ENCODE results near the gene ZNF335.

Gene ZNF335, protein sequence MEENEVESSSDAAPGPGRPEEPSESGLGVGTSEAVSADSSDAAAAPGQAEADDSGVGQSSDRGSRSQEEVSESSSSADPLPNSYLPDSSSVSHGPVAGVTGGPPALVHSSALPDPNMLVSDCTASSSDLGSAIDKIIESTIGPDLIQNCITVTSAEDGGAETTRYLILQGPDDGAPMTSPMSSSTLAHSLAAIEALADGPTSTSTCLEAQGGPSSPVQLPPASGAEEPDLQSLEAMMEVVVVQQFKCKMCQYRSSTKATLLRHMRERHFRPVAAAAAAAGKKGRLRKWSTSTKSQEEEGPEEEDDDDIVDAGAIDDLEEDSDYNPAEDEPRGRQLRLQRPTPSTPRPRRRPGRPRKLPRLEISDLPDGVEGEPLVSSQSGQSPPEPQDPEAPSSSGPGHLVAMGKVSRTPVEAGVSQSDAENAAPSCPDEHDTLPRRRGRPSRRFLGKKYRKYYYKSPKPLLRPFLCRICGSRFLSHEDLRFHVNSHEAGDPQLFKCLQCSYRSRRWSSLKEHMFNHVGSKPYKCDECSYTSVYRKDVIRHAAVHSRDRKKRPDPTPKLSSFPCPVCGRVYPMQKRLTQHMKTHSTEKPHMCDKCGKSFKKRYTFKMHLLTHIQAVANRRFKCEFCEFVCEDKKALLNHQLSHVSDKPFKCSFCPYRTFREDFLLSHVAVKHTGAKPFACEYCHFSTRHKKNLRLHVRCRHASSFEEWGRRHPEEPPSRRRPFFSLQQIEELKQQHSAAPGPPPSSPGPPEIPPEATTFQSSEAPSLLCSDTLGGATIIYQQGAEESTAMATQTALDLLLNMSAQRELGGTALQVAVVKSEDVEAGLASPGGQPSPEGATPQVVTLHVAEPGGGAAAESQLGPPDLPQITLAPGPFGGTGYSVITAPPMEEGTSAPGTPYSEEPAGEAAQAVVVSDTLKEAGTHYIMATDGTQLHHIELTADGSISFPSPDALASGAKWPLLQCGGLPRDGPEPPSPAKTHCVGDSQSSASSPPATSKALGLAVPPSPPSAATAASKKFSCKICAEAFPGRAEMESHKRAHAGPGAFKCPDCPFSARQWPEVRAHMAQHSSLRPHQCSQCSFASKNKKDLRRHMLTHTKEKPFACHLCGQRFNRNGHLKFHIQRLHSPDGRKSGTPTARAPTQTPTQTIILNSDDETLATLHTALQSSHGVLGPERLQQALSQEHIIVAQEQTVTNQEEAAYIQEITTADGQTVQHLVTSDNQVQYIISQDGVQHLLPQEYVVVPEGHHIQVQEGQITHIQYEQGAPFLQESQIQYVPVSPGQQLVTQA (N-terminal part only)

DNA sequence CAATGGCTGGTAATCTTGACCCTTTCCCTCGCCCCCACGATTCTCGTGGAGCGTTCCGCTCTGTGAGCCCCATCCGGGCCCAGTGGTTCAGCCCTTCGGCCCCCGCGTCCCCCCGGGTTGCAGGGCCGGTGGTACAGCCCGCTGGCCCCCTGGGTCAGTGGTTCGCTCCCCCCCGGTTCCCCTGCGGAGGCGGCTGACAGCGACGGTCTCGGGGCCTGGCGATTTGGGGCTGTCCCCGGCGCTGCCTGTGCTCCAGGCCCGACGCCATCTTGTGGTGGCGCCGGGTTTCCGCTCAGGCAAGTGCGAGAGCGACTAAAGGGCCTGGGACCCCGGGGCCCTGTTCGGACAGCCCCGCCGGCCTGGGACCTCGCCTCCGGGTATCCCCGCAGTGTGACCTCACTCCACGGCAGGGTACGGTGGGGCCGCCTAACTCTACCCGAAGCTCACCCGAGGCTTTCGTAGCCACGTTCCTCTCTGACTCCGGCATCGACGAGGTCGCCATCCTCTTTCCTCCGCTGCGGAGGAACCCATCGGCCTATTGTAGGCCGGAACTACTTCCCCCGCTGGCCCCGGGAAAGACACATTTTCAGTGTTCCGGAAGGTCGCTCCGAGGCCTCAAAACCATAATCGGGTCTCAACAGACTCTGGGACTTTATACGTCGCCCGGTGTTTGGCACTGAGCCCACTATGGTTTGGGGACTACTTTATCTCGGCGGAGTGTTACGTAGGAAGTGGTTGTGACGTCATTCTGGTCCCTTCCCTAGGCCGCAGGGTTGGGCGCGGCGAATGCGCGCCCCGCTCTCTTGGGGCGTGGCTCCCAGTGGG lies at the start of gene ZNF335:
ZNF335 (minus strand) TSS at position 529 of the 825 bp plus-strand sequence. CDS start 793 bp downstream, outside the sequence.
- peak; percentile 85 for DNase-seq

DNA sequence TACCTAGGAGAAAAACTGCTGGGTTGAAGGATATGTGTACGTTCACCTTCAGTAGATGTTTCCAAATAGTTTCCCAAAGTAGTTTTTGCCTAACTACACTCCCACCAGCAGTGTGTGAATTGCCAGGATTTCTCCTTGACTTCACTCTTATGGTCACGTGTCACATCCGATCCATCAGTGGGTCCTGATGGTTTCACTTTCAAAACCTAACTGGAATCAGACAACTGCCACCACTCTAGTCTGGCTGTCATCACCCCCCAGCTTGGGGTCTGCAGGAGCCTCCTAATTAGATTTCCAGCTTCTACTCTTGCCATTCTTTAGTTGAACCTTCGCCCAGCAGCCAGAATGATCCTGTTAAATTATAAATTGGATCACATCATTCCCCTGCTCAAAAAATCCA lies 48.6 kb upstream of the ZNF335 start:
- DNase-seq = no peak

DNA sequence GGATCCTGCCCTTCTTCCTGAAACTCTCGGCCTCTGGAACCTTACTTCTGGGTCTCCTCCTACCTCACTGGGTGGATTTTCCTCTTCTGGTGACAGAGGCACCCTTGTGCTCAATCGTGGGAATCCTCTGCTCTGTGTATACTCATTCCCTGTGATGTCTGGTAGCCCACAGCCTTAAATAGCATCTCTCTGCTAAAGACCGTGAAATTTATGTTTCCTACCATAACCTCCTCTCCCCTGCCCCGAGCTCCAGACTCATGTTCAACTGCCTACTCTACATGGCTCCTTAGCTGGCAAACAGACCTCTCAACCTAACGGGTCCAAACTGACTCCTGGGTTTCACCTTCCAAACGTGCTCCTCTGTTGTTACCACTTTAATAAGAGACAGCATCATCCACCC lies 46.6 kb upstream of the ZNF335 start:
- DNase-seq = no peak

DNA sequence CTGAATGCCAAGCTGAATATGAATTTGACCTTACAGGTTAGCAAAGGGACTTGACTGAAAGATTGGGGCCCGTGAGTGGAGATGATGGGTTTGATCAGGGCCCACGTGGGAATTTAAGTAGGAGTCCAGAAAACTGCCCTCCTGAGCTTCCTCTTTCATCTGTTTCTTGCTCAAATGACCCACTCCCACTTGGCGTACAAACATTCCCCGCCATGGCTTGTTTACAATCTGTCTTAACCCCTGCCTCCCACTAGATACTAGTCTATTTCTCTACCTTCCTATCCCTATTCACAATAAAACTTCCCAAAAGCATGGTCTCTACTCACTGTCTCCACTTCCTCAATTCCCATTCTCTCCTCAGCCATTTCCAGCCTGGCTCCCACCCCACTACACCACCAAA lies 46.1 kb upstream of the ZNF335 start:
- DNase-seq = no peak

DNA sequence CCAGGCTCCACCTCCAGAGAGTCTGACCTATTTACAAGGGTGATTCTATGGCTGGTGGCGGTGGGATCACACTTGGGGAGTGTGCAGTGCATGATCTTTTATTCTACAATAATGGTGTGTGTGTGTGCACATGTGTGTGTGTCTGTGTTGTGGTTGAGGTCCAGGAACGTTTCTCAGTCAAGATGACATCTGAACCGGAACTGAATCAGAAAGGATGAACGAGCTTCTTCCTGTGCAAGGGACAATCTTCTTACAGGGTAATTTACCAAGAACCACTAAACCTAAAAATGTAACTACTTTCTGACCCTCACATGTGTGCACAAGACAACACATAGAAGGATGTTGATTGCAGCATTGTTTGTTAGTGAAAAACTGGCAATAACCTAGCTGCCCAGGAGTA lies 45.3 kb upstream of the ZNF335 start:
- DNase-seq = no peak

DNA sequence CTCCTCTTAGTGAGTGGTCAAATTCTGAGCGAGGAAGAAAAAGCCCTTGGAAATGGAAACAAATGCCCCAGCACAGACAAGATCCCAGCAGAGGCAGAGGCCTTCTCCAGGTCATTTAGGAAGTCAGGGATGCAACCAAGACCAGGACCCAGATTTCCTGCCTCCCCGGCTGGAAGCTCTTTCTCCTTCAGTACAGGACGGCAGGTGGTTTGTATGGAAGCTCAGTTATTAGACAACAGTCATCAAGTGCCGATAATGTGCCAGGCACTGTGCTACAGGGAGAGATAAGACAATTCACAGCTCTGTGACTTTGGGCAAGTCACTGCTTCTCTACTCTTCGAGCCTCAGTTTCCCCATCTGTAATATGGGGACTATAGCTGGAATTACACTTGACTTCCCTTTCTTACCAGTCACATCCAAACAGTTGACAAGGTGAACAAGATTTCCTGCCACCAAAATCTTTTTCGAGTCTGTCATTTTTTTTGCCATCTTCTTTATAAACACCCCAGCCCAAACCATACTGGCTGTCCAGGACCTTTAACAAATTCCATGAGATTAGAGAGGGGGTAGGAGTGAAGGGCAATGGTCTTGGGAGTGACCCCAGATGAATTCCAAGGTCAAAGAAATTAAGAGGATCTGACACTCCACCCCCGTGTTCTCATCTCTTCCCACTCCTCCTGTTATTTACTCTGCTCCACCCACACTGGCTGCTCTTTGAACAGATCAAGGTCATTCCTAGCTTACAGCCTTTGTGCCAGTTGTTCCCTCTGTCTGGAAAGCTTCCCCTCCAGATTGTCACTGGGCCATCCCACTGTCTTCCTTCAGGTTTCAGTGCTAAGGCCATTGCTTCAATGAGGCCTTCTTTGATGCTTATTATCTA lies 42.8 kb upstream of the ZNF335 start:
- no peak for DNase-seq

DNA sequence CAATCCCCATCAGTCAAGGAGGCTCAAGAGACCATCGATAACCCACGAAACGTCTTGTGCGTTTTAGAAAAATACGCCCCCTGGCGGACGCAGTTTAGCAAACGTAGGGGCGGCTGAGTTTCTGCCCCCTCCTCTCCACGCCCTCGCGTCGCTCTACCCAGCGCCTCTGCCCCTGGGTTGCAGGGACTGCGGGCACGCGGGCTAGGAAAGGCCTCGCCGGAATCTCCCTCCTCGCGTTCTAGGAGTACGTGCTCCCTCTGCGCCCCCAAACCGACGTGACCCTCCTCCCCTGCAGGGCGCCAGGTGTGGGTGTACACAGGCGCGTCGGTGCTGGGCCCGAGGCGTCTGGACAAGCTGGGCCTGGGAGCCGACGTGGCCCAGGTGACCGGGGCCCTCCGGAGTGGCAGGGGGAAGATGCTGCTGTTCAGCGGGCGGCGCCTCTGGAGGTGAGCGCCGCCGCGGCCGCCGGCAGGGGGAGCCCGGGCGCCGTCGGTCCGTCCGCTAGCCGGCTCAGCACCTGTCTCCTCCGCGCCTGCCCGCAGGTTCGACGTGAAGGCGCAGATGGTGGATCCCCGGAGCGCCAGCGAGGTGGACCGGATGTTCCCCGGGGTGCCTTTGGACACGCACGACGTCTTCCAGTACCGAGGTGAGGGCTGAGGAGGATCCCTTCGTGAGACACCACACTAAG lies 42.0 kb upstream of the ZNF335 start:
- peak; percentile 74 for DNase-seq

DNA sequence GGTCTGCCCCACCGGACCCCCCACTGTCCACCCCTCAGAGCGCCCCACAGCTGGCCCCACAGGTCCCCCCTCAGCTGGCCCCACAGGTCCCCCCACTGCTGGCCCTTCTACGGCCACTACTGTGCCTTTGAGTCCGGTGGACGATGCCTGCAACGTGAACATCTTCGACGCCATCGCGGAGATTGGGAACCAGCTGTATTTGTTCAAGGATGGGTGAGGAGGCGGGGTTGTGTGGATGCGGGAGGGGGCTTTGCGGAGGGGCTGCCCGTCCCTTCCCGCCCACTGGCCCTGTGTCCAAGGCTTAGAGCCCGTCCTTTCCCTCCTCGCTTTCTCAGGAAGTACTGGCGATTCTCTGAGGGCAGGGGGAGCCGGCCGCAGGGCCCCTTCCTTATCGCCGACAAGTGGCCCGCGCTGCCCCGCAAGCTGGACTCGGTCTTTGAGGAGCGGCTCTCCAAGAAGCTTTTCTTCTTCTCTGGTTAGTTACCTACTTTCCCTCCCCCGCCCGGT lies 41.4 kb upstream of the ZNF335 start:
- DNase-seq = no peak

DNA sequence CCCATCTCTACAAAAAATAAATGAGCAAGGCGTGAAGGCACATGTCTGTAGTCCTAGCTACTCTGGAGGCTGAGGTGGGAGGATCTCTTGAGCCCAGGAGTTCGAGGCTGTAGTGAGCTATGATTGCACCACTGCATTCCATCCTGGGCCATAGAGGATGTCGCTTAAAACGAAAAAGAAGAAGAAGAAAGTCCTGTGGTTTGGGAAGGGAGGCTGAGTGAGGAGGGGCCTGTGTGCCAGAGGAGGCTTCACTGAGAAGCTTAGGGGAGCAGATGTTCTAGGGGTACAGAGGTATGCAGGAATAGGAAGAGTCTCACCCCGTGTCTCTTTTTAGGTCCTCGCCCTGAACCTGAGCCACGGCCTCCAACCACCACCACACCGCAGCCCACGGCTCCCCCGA lies 40.9 kb upstream of the ZNF335 start:
- DNase-seq = no peak

DNA sequence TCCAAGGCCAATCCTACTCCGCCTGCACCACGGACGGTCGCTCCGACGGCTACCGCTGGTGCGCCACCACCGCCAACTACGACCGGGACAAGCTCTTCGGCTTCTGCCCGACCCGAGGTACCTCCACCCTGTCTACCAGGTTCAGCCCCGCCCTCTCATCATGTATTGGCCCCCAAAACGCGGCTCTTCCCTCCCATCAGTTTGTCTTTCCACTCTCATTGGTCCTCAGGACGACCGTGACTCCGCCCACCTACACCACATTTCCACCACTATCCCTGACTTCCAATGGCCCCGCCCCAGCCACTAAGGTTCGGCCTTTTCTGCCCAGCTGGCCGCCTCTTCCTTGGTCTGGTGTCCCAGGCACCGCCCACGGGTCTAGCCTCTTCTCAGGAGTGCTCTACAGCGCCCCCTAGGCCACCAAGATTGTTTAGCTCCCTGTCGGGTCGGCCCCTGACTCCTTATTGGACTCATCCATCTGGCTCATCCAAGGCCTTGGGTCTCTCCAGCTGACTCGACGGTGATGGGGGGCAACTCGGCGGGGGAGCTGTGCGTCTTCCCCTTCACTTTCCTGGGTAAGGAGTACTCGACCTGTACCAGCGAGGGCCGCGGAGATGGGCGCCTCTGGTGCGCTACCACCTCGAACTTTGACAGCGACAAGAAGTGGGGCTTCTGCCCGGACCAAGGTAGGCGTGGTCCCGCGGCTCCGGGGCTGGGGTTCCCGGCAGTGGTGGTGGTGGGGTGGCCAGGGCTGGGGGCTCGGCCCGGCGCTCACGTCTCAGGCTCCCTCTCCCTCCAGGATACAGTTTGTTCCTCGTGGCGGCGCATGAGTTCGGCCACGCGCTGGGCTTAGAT lies 39.9 kb upstream of the ZNF335 start:
- DNase-seq = no peak

DNA sequence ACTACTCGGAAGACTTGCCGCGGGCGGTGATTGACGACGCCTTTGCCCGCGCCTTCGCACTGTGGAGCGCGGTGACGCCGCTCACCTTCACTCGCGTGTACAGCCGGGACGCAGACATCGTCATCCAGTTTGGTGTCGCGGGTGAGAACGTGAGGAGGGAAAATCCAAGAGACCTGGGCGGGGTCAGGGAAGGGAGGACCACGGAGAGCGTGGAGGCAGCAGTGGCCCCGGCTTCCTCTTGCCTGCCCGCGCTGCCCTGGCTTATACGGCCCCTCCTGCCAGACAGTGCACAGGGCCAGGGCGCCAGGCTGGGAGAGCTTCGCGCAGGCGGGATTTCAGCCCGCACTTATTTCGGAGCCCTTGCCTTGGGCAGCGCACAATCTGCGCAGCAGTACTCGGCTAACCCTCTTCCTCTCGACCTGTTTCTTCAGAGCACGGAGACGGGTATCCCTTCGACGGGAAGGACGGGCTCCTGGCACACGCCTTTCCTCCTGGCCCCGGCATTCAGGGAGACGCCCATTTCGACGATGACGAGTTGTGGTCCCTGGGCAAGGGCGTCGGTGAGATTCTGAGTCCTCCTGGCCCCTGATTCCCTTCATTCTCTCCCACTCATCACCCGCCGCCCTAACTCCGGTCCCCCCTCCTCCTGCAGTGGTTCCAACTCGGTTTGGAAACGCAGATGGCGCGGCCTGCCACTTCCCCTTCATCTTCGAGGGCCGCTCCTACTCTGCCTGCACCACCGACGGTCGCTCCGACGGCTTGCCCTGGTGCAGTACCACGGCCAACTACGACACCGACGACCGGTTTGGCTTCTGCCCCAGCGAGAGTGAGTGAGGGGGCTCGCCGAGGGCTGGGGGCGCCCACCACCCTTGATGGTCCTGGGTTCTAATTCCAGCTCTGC lies 38.7 kb upstream of the ZNF335 start:
- no peak for DNase-seq

DNA sequence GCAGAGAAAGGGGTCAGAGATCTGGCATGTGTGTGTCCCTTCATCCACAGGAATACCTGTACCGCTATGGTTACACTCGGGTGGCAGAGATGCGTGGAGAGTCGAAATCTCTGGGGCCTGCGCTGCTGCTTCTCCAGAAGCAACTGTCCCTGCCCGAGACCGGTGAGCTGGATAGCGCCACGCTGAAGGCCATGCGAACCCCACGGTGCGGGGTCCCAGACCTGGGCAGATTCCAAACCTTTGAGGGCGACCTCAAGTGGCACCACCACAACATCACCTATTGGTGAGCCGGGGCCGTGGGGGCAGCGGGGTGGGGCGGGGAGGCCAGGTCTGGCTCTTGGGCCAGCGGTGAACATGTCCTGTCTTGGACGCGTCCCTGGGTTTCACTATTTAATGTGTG lies 37.8 kb upstream of the ZNF335 start:
- DNase-seq = no peak

DNA sequence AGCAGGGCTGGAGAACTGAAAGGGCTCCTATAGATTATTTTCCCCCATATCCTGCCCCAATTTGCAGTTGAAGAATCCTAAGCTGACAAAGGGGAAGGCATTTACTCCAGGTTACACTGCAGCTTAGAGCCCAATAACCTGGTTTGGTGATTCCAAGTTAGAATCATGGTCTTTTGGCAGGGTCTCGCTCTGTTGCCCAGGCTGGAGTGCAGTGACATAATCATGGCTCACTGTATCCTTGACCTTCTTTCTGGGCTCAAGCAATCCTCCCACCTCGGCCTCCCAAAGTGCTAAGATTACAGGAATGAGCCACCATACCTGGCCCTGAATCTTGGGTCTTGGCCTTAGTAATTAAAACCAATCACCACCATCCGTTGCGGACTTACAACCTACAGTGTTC lies 35.7 kb upstream of the ZNF335 start:
- DNase-seq = no peak

DNA sequence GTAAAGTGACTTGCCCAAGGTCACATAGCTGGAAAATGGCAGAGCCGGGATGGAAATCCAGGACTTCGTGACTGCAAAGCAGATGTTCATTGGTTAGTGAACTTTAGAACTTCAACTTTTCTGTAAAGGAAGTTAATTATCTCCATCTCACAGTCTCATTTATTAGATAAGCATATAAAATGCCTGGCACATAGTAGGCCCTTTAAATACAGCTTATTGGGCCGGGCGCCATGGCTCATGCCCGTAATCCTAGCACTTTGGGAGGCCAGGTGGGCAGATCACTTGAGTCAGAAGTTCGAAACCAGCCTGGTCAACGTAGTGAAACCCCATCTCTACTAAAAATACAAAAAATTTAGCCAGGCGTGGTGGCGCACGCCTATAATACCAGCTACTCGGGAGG lies 35.0 kb upstream of the ZNF335 start:
- no peak for DNase-seq

DNA sequence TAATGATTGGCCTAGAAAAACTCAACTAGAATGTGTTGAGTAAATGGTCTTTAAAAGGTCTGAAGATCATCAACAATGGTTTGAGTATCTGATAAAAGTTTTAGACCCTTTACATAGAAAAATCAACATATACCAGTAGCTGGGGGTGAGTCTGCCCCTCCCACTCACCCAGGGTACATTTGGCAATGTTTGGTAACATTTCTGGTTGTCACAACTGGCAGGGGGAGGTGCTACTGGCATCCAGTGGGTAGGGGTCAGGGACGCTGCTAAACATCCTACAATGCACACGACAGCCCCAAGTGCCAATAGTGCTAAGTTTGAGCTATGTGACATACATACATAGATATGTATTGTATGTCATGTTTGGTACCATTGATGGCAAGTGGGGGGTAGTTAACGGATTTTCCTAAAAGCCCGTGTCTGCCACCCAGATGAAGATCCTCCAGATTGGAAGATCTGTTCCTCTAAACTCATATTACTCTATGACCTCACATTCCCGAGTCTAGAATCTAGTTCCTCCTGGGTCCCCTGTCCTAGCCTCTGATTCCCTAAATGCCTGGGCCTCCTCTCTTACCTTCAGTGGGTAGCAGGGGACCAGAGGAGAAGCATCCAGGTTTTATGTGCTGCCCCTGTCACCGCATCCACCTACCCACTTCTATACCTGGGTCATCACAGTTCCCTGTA lies 34.2 kb upstream of the ZNF335 start:
- no peak for DNase-seq

DNA sequence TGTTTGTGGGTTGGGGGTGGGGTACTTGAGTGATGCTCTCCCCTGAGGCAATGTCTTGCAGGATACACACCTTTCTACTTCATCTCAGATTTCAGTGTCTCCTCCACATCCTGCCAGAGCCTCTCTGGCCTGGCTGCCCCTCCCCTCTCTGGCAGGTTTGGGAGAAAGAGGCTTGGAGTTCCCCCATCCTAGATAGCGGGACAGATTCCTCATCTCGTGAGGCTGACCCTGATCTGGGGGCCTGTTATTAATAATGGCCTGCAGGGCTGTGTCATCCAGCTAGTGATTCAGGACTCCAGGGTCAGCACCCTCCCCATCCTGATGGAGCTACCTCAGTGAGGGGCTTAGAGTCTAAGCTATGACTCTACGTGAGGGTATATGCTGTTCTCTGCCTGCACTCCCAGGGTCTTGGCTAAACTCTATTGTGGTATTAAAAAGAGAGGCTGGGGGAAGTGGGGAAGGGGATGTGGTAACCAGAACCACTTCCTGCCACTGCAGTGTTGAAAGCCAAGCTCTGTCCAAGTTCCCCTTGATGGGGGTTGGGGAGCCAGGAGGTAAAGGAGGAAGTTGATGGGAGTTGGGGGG lies 33.0 kb upstream of the ZNF335 start:
- no peak for DNase-seq

DNA sequence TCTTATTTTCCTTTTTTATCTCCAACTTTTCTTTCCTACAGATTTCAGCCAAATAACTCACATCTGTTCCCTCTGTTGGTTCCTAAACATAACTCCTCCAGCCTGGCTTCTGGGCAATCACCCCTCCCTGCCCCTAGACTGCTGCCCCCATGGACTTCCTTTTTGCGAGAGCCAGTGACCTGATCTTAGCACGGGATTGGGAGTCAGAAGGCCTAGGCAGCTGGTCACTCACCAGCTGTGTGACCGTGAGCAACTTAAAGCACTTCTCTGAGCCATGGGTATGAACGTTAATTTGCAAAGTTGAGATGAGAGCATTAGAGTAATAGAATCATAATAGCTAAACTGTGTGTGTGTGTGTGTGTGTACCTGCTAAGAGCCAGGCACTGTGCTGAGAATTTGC lies 32.2 kb upstream of the ZNF335 start:
- DNase-seq = no peak
